C4-2B (cell line): ENCODE data around the gene AOC2.
"Not testable (repeated sequence)": the region's sequence is repeated elsewhere in the genome, so short reads cannot be mapped to it uniquely, and the experiment has no call there.

ENCODE experiments used
- H3K27ac ChIP-seq: fragments of 450-650 bp; 2 replicates; pipeline ENCODE4 v1.5.1; 2017
- CTCF ChIP-seq: fragments of 450-650 bp; conservative IDR thresholded peaks from 2 replicates; pipeline ENCODE4 v1.5.1; 2017; ENCODE audit warnings: mild to moderate bottlenecking
- ZFX ChIP-seq: fragments of 450-650 bp; IDR thresholded peaks from 2 replicates; pipeline ENCODE4 v1.6.1; 2017

The AOC2 gene

GRCh38 chr17:42877037-42877436, 32.7 kb downstream of the AOC2 start:
- H3K27ac ChIP-seq = no peak overlapping the region
- TF ChIP-seq ZFX = no peak
- TF ChIP-seq CTCF = no peak

- TF ChIP-seq ZFX = no peak
- no peak for TF ChIP-seq CTCF
These were observed 33.9 kb downstream of the AOC2 start for GRCh38 chr17:42878123-42878880.

GRCh38 chr17:42878924-42879595, 34.7 kb downstream of the AOC2 start:
- no peak overlapping the region for H3K27ac ChIP-seq
- TF ChIP-seq ZFX (no peak), CTCF (no peak)

More at GRCh38 chr17:42878123-42878880, 33.9 kb downstream of the AOC2 start:
- no peak overlapping the region for H3K27ac ChIP-seq

- no peak overlapping the region for H3K27ac ChIP-seq
- TF ChIP-seq CTCF = no peak
- no peak for TF ChIP-seq ZFX
These were observed 35.2 kb downstream of the AOC2 start for GRCh38 chr17:42879596-42879985.

GRCh38 chr17:42880776-42881310, 36.5 kb downstream of the AOC2 start:
- TF ChIP-seq ZFX (no peak), CTCF (no peak)
- H3K27ac ChIP-seq = no peak overlapping the region

- not testable (repeated sequence) for H3K27ac ChIP-seq
These were observed 37.3 kb downstream of the AOC2 start for GRCh38 chr17:42881706-42882105.

- no peak overlapping the region for H3K27ac ChIP-seq
- TF ChIP-seq CTCF = no peak
- TF ChIP-seq ZFX = no peak
These were observed 37.8 kb downstream of the AOC2 start for GRCh38 chr17:42882166-42882565.
